Right lung (tissue), 5 donors: ENCODE data around the gene SUPT16H. TPM values are rescaled to one million over a fixed set of nuclear protein-coding genes. Genes with fewer than 3 reads are reported as not detected.
"Not testable (repeated sequence)": the region's sequence is repeated elsewhere in the genome, so short reads cannot be mapped to it uniquely, and the experiment has no call there.

Experiments
- DNase-seq, 2 donors: peaks; one replicate each; pipeline ENCODE4 v3.0.0-alpha.2; 2013
- polyA plus RNA-seq, 5 donors: library from polyadenylated mRNA; unstranded; fragments of 120-200 nt; gene quantifications; one replicate each; pipeline versions ENCODE4 v1.2.1 to v1.2.3, GENCODE V29; 2013; ENCODE audit warnings: inconsistent platforms in 1 of 5, low replicate concordance in 1 of 5; ENCODE audit not compliant: insufficient read length in 5 of 5, insufficient read depth in 1 of 5

SUPT16H gene
- polyA plus RNA-seq, 5 donors = 98.8 to 146 (median 131) TPM

GRCh38 chr14:21372814-21373213 lies 11.0 kb downstream of the SUPT16H start:
- DNase-seq = not testable (repeated sequence)

- DNase-seq = peak in 1 of 2 donors; percentile 6
These were observed 13.7 kb downstream of the SUPT16H start for GRCh38 chr14:21369949-21370679.

- DNase-seq = no peak
These were observed 16.2 kb downstream of the SUPT16H start for GRCh38 chr14:21367582-21368144.

- DNase-seq = no peak
These were observed 27.3 kb downstream of the SUPT16H start for GRCh38 chr14:21356511-21356910.

- DNase-seq = no peak
These were observed 31.2 kb downstream of the SUPT16H start for GRCh38 chr14:21352587-21352986.

- DNase-seq = no peak
These were observed 33.3 kb downstream of the SUPT16H start for GRCh38 chr14:21350539-21350938.

GRCh38 chr14:21347201-21347600 lies 36.6 kb downstream of the SUPT16H start:
- no peak for DNase-seq

- no peak for DNase-seq
These were observed 37.2 kb downstream of the SUPT16H start for GRCh38 chr14:21346532-21347135.

- no peak for DNase-seq
These were observed 40.6 kb downstream of the SUPT16H start for GRCh38 chr14:21343035-21343794.

GRCh38 chr14:21334202-21334906 lies 49.5 kb downstream of the SUPT16H start:
- no peak for DNase-seq

GRCh38 chr14:21332950-21333349 lies 50.9 kb downstream of the SUPT16H start:
- DNase-seq = no peak

- no peak for DNase-seq
These were observed 56.8 kb downstream of the SUPT16H start for GRCh38 chr14:21326972-21327371.

GRCh38 chr14:21322716-21323115 lies 61.1 kb downstream of the SUPT16H start:
- DNase-seq = no peak

- DNase-seq = no peak
These were observed 62.9 kb downstream of the SUPT16H start for GRCh38 chr14:21320913-21321312.

- DNase-seq = no peak
These were observed 66.4 kb downstream of the SUPT16H start for GRCh38 chr14:21317398-21317797.

GRCh38 chr14:21313512-21313911 lies 70.3 kb downstream of the SUPT16H start:
- DNase-seq = no peak

- no peak for DNase-seq
These were observed 72.2 kb downstream of the SUPT16H start for GRCh38 chr14:21311614-21312013.

GRCh38 chr14:21309956-21310355 lies 73.9 kb downstream of the SUPT16H start:
- DNase-seq = no peak

GRCh38 chr14:21309238-21309636 lies 74.6 kb downstream of the SUPT16H start:
- no peak for DNase-seq

- DNase-seq = peak; percentile 49 to 74
These were observed 75.2 kb downstream of the SUPT16H start for GRCh38 chr14:21308479-21309237.

- peak in 1 of 2 donors; percentile 3 for DNase-seq
These were observed 75.7 kb downstream of the SUPT16H start for GRCh38 chr14:21308132-21308478.
